NCI-H345 treated with DMSO at 0.1 percent for 48 hours (cell line): ENCODE measurements around the gene LRCH2.
"Not testable (repeated sequence)": the region's sequence is repeated elsewhere in the genome, so short reads cannot be mapped to it uniquely, and the experiment has no call there.

ENCODE experiments used
- DNase-seq: peaks from one replicate; lab custom pipeline; 2025; ENCODE audit not compliant: unreplicated experiment; lab: John Stamatoyannopoulos, UW

The LRCH2 gene

GRCh38 chrX:115233497-115234455, at the start of gene LRCH2:
LRCH2 (minus strand) TSS chrX:115234096; CDS start chrX:115234041, 55 bp downstream.
- DNase-seq = peak; percentile 30

DNA sequence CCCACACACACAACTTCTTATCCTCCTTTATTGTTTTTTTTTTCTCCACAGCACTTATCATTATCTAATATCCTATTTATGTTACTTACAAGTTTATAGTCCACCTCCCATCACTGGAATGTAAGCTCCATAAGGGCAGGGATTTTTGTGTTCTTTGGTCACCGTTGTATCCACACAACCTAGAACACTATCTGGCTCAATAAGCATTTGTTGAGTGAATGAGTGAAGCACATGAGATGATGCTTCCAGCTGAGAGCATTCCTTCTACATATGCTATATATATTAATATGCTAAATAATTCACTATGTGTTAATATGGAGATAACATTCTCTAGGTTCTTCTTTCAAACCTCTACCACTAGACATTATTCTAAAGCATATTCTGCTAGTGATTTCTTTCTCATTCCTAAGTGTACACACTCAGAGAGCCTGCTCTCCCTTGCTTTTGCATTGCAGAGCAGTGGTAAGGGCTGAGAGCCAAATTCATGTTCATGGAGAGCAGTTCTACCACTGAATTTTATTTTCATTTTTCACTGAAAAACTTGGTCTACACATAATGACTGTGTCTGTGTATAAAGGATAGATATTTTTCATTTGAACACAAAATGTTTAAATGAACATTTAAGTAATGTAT, 35.3 kb upstream of the LRCH2 start:
- DNase-seq = no peak

GRCh38 chrX:115268421-115268820, 34.5 kb upstream of the LRCH2 start:
- DNase-seq = no peak

- no peak for DNase-seq
These were observed 32.4 kb upstream of the LRCH2 start for GRCh38 chrX:115266300-115266699.

DNA sequence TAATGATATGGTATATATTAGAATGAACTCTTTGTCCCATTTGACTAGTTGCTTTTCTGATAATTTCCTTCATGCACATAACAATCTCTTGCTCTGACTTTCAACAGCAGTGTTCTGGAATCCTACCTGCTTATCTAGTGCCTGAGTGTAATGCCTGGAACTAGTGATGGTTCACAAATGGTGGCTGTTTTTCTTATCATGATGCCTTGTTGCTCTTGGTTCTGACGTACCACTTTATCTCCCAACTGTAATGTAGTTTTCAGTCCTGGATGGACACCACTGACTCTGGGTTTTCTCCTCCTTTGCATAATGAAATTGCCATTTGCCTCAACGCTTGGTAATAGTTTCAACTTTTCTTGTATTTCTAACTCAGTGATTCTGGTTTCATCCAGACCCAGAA, 30.1 kb upstream of the LRCH2 start:
- no peak for DNase-seq

GRCh38 chrX:115261148-115261547, 27.3 kb upstream of the LRCH2 start:
- DNase-seq = no peak

DNA sequence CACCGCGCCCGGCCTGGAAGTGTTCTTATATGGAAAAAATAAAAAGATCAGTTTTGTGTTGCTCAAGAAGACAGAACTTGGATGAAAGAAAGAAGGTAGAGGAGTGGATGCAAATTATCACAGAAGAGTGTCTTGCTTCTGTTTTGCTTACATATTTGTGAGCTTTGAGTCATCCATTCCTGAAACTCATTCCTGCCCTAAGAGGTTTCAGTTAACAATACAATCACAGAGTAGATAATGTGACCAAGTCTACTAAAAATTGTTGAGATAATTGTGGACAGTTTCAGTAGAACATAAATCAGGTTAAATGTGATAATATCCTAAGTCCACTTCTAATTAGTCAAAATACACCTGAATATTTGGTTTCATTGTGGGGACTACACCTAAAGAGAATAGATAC, 26.4 kb upstream of the LRCH2 start:
- DNase-seq = no peak

DNA sequence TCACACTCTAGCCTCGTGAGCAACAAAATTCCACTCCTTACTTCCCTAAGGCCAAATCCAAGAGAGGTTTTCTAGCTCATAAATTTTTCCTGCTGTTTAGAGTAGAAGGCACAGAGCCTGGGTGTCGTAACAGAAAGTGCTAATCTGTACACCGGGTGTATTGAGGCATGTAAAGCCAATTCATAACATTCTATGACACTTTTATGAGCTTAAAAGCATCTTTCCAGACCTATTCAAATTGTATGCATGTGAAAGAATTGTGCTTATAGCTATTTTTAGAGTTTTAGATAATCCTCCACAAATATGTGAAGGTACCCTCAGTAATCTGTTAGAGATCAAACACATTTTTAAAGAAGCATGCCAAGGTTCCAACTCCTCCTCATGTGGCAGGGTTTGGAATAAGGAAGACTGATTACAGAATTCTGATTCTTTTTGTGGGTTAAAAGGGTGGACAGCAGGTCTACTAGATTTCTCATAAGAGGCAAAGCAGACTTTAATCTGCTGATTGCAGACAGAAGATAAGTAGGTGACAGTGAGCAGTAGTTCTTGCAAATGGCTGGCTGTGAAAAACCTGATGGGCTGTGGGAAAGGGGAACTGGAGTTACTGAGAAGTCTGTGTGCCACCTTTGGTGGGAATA, 25.5 kb upstream of the LRCH2 start:
- DNase-seq = no peak

DNA sequence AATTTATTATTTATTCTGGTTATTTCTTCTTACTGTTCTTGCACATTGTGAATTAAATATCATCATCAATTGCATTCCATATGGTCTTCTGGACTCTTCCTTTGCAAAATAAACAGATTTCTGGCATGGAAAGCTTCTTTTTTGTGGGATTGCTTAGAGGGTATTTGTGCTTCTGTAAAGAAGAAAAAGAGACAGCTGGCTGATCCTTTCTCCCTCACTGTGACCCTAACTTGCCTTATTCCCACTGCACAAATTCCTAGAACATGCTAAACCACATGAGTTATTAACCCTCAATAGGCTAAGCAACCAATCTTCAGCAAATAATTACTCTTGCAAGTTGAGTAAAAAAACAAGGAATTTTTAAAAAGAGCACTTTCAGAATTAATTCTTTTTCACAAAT, 23.8 kb upstream of the LRCH2 start:
- no peak for DNase-seq

- no peak for DNase-seq
These were observed 21.1 kb upstream of the LRCH2 start for GRCh38 chrX:115255003-115255402.

GRCh38 chrX:115251458-115252233, 17.8 kb upstream of the LRCH2 start:
- DNase-seq = no peak

- no peak for DNase-seq
These were observed 3.2 kb upstream of the LRCH2 start for GRCh38 chrX:115237056-115237455.

DNA sequence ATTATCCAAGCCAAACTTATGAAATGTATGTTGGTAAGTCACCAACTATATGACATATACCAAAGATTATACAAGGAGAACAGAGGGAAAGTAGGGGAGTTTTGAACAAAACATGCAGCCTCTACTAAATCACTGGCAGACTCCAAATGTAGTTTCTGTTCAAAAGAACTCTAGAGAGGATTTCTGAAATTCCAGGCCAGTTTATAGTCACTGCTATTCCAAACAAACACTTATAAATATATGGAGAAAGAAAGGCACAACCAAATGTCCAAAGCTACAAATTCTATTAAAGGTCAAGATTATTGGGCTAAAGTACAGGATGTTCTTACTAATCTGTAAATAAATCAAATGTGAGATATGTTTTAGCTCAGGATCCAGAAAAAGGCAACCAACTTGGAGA, 2.7 kb upstream of the LRCH2 start:
- DNase-seq = no peak

- DNase-seq = no peak
These were observed 565 bp upstream of the LRCH2 start for GRCh38 chrX:115234461-115234860.

GRCh38 chrX:115232933-115233496, 881 bp downstream of the LRCH2 start:
- no peak for DNase-seq

- DNase-seq = no peak
These were observed 4.4 kb downstream of the LRCH2 start for GRCh38 chrX:115229337-115230003.

DNA sequence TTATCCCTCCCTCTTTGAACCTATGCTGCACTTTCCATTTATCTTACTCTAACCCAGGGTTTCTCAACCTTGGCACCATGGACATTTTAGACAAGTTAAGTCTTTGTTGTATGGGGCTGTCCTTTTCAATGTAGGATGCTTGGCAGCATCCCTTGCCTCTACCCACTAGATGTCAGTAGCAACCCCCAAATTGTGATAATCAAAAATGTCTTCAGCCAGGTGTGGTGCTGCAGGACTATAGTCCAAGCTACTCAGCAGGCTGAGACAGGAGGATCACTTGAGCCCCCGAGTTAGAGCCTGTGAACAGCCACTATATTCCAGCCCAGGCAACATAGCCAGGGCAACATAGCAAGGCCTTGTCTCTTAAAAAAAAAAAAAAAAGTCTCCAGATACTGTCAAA, 7.0 kb downstream of the LRCH2 start:
- DNase-seq = peak; percentile 12

- DNase-seq = not testable (repeated sequence)
These were observed 16.6 kb downstream of the LRCH2 start for GRCh38 chrX:115217346-115217745.

DNA sequence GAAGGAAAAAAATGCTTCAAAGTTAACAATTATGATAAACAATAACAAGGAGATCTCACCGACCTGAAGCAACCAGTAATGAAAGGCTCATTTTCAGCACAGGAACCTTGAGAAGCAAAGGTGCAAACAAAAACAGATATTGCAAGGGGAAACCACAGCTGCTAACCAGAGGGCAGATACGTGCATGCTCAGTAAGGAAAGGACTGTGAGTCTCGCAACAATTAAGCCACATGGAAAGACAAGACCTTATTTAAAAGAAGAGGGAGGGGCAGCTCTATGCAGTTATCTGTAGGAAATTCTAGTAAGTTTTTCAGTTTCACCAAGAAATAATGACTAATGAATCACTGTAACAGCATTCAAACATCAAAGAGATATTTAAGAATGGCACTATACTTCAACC, 19.3 kb downstream of the LRCH2 start:
- no peak for DNase-seq

DNA sequence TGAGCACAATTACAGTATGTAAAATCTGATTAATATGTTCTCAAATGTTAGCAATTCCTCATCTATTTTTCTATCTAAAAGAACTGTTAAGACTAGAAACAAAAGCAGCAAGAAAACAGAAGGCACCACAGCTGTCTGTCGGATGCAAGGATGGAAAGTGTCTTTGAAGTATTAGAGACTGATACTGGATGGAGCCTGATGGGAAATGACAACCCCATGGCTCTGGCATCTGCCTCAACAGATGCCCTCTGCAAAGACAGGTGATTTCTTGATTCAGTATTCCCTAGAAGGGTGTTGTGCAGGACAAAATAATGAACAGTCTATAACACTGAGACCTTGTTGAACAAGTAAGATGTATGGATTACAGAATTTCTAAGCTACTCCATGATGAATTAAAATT, 19.7 kb downstream of the LRCH2 start:
- no peak for DNase-seq
